Stimulated activated CD4-positive, alpha-beta T cell treated with anti-CD3 and anti-CD28 coated beads, TNF-alpha, amount 100 ng/mL, for 4 hours (primary cell): Measurements from ENCODE around the gene TFDP3.

Source experiments
- DNase-seq, 3 experiments: peaks; one replicate each; pipeline ENCODE4 v3.0.0-alpha.2; 2020; ENCODE audit warnings: low read depth in 3 of 3

The TFDP3 gene

GRCh38 chrX:133185938-133186337 is 32.2 kb downstream of the TFDP3 start:
- no peak for DNase-seq

GRCh38 chrX:133185119-133185518 is 33.0 kb downstream of the TFDP3 start:
- no peak for DNase-seq

- no peak for DNase-seq
Measured at GRCh38 chrX:133183806-133184205, 34.3 kb downstream of the TFDP3 start.

- DNase-seq: no peak
Measured at GRCh38 chrX:133179500-133179899, 38.7 kb downstream of the TFDP3 start.

GRCh38 chrX:133177202-133177601 is 41.0 kb downstream of the TFDP3 start:
- DNase-seq: no peak

GRCh38 chrX:133175605-133176004 is 42.5 kb downstream of the TFDP3 start:
- no peak for DNase-seq

- no peak for DNase-seq
Measured at GRCh38 chrX:133175162-133175561, 43.0 kb downstream of the TFDP3 start.

- no peak for DNase-seq
Measured at GRCh38 chrX:133171962-133172708, 46.0 kb downstream of the TFDP3 start.
